Keratinocyte (primary cell): Measurements from ENCODE around the gene B4GALNT3. TPM values are rescaled to one million over a fixed set of nuclear protein-coding genes. Genes with fewer than 3 reads are reported as not detected.

Experiments
- DNase-seq: peaks from one replicate; pipeline ENCODE4 v3.0.0-alpha.2; 2011; ENCODE audit warnings: low read depth, missing footprints, low spot score
- FAIRE-seq: peaks from 2 replicates; lab custom pipeline; 2011; peaks lifted over from hg19 to GRCh38; lab: Jason Lieb, UNC
- H2AFZ ChIP-seq: 2 replicates; pipeline ENCODE4 v1.6.0; 2012; ENCODE audit warnings: low read length, control low read depth, inconsistent platforms; ENCODE audit not compliant: control insufficient read depth
- H3K27ac ChIP-seq: 2 replicates; pipeline ENCODE4 v1.5.1; 2011; ENCODE audit warnings: low read length; ENCODE audit not compliant: control insufficient read depth, insufficient read depth
- H3K27me3 ChIP-seq: 3 replicates; pipeline ENCODE4 v1.6.0; 2011; ENCODE audit warnings: low read length; ENCODE audit not compliant: control insufficient read depth, insufficient read depth; ENCODE audit errors: extremely low read depth
- H3K36me3 ChIP-seq, 2 experiments: 2 replicates in 1 of 2; 3 replicates in 1 of 2; pipeline ENCODE4 v1.5.1; 2011; ENCODE audit warnings: low read length in 2 of 2, mild to moderate bottlenecking in 1 of 2; ENCODE audit not compliant: control insufficient read depth in 2 of 2, insufficient read depth in 2 of 2; ENCODE audit errors: extremely low read depth in 1 of 2
- H3K4me1 ChIP-seq: 3 replicates; pipeline ENCODE4 v1.5.1; 2011; ENCODE audit warnings: low read length; ENCODE audit not compliant: control insufficient read depth, insufficient read depth; ENCODE audit errors: extremely low read depth
- H3K4me2 ChIP-seq: 3 replicates; pipeline ENCODE4 v1.6.0; 2011; ENCODE audit warnings: low read depth, low read length; ENCODE audit not compliant: control insufficient read depth, insufficient read depth; ENCODE audit errors: extremely low read depth
- H3K4me3 ChIP-seq, 3 experiments: fragments of 200-600 bp in 1 of 3; sonication (generic) in 1 of 3; 2 replicates in 2 of 3; 3 replicates in 1 of 3; pipeline ENCODE4 v1.5.1; 2011 to 2016; ENCODE audit warnings: low read length in 3 of 3, mild to moderate bottlenecking in 3 of 3, control low read depth in 2 of 3, inconsistent platforms in 1 of 3, low read depth in 1 of 3, mixed read lengths in 1 of 3, mixed run types in 1 of 3, moderate library complexity in 1 of 3; ENCODE audit not compliant: control insufficient read depth in 2 of 3, insufficient read depth in 2 of 3; ENCODE audit errors: extremely low read depth in 1 of 3
- H3K79me2 ChIP-seq: 2 replicates; pipeline ENCODE4 v1.6.0; 2012; ENCODE audit warnings: low read length; ENCODE audit not compliant: control insufficient read depth, insufficient read depth
- H3K9ac ChIP-seq: 3 replicates; pipeline ENCODE4 v1.6.0; 2011; ENCODE audit warnings: low read length; ENCODE audit not compliant: control insufficient read depth, insufficient read depth; ENCODE audit errors: extremely low read depth
- H3K9me1 ChIP-seq: 3 replicates; pipeline ENCODE4 v1.6.0; 2011; ENCODE audit warnings: low read length; ENCODE audit not compliant: control insufficient read depth, insufficient read depth; ENCODE audit errors: extremely low read depth
- H3K9me3 ChIP-seq: 2 replicates; pipeline ENCODE4 v1.5.1; 2012; ENCODE audit warnings: low read depth, low read length; ENCODE audit not compliant: control insufficient read depth
- H4K20me1 ChIP-seq: 3 replicates; pipeline ENCODE4 v1.6.0; 2011; ENCODE audit warnings: low read length; ENCODE audit not compliant: control insufficient read depth, insufficient read depth; ENCODE audit errors: extremely low read depth
- CTCF ChIP-seq, 3 experiments: IDR thresholded peaks in 1 of 3; conservative IDR thresholded peaks in 1 of 3; optimal IDR thresholded peaks in 1 of 3; 2 replicates in 2 of 3; 3 replicates in 1 of 3; pipeline versions ENCODE3 to v1.5.1; 2011; ENCODE audit warnings: low read length in 3 of 3, mild to moderate bottlenecking in 3 of 3, moderate library complexity in 2 of 3, control low read depth in 1 of 3, inconsistent platforms in 1 of 3; ENCODE audit not compliant: insufficient read depth in 2 of 3; ENCODE audit errors: extremely low read depth in 1 of 3
- EZH2 ChIP-seq: IDR thresholded peaks from one replicate; pipeline ENCODE4 v1.6.1; 2012; ENCODE audit warnings: inconsistent platforms, mild to moderate bottlenecking, low read length, moderate library complexity
- dilution Hi-C: fragments of 300-500 bp; cut with MboI; formaldehyde crosslinking; loops from one replicate; pipeline ENCODE4 v1.7.0; 2020; ENCODE audit warnings: low sequenced_read_pairs; ENCODE audit not compliant: extremely low pct_ligation_motif_present
- polyA plus RNA-seq, 5 experiments: library from polyadenylated mRNA; depleted of rRNA in 3 of 5; stranded (reverse) in 3 of 5; stranded (forward) in 1 of 5; unstranded in 1 of 5; fragments of >200 nt; gene quantifications; 1 replicate in 1 of 5; 2 replicates in 3 of 5; 3 replicates in 1 of 5; pipeline versions ENCODE4 v1.2.1 to v1.2.3, GENCODE V29; 2011 to 2012; ENCODE audit warnings: missing spikeins in 2 of 5, low read depth in 1 of 5, low replicate concordance in 1 of 5

B4GALNT3 gene
- polyA plus RNA-seq, 1 donor (not counting 4 experiments of a cell fraction or from before 2014, with no cell fraction given), result 7.5 TPM

GRCh38 chr12:479161-479560 lies 19.4 kb downstream of the B4GALNT3 start:
- H3K27me3 ChIP-seq, result no peaks in the 10 kb centered on the region
- H3K9ac ChIP-seq, result no peak overlapping the region
- no peaks in the 10 kb centered on the region for H3K9me3 ChIP-seq
- H3K4me3 ChIP-seq, result no peak overlapping the region
- no peaks in the 10 kb centered on the region for H3K9me1 ChIP-seq
- no peaks in the 10 kb centered on the region for H4K20me1 ChIP-seq
- H3K36me3 ChIP-seq, result peaks cover 1 to 3% of the 10 kb centered on the region in 2 experiments
- DNase-seq, result no peak
- H3K4me1 ChIP-seq, result no peaks in the 10 kb centered on the region
- no peak for FAIRE-seq
- dilution Hi-C loops, result loop anchor here (5.0 kb wide), 1 partner anchor 63 kb away; no protein-coding TSS in a partner anchor
- TF ChIP-seq CTCF (optimal IDR thresholded peaks at IDR 0.05 in 1 of 3, IDR thresholded peaks at IDR 0.05 in 1 of 3, conservative IDR thresholded peaks at IDR 0.05 in 1 of 3; ENCODE audit: extremely low read depth in 1 of 3, insufficient read depth in 2 of 3, low read length in 3 of 3) (no peak), EZH2 (no peak)
- no peak overlapping the region for H3K27ac ChIP-seq
- H3K79me2 ChIP-seq, result no peaks in the 10 kb centered on the region
- no peak overlapping the region for H2AFZ ChIP-seq
- H3K4me2 ChIP-seq, result no peak overlapping the region

- peaks cover 1 to 3% of the 10 kb centered on the region in 2 experiments for H3K36me3 ChIP-seq
- H3K27ac ChIP-seq, result no peak overlapping the region
- no peak overlapping the region for H3K9ac ChIP-seq
- no peaks in the 10 kb centered on the region for H3K4me1 ChIP-seq
- H3K4me3 ChIP-seq, result no peak overlapping the region
- H3K4me2 ChIP-seq, result no peak overlapping the region
- no peak for TF ChIP-seq EZH2
- no peak for TF ChIP-seq CTCF (optimal IDR thresholded peaks at IDR 0.05 in 1 of 3, IDR thresholded peaks at IDR 0.05 in 1 of 3, conservative IDR thresholded peaks at IDR 0.05 in 1 of 3; ENCODE audit: extremely low read depth in 1 of 3, insufficient read depth in 2 of 3, low read length in 3 of 3)
- FAIRE-seq, result no peak
- H3K27me3 ChIP-seq, result no peaks in the 10 kb centered on the region
- H3K9me3 ChIP-seq, result no peaks in the 10 kb centered on the region
- H2AFZ ChIP-seq, result no peak overlapping the region
- dilution Hi-C loops, result no loop called here
- no peaks in the 10 kb centered on the region for H3K79me2 ChIP-seq
- no peak for DNase-seq
- no peaks in the 10 kb centered on the region for H3K9me1 ChIP-seq
- H4K20me1 ChIP-seq, result no peaks in the 10 kb centered on the region
Measured at GRCh38 chr12:480831-481816, 21.4 kb downstream of the B4GALNT3 start.
